Endothelial cell of umbilical vein (primary cell): ENCODE results near the gene DBP. TPM values are rescaled to one million over a fixed set of nuclear protein-coding genes. Genes with fewer than 3 reads are reported as not detected.

ENCODE experiments used
- BruUV-seq: library from RNA; stranded (reverse); fragments of 400-500 nt; replicated peaks from 2 replicates; lab custom pipeline; 2021; lab: Mats Ljungman, UMichigan
- CTCF ChIA-PET: fragments of 300-600, 350-600 bp; sonication (Branson Sonifier 250); formaldehyde crosslinking; loops from one replicate; lab custom pipeline; 2021; ENCODE audit warnings: antibody characterized with exemption, inconsistent platforms; lab: Charles Lee
- POLR2A ChIA-PET: fragments of 300-600, 350-600 bp; sonication (Branson Sonifier 250); formaldehyde crosslinking; loops from one replicate; lab custom pipeline; 2021; ENCODE audit warnings: antibody characterized with exemption, inconsistent platforms; lab: Charles Lee
- DNase-seq: peaks from one replicate; pipeline ENCODE4 v3.0.0-alpha.2; 2011; ENCODE audit warnings: low read depth, low spot score
- FAIRE-seq: peaks from 2 replicates; lab custom pipeline; 2011; peaks lifted over from hg19 to GRCh38; lab: Jason Lieb, UNC
- H2AFZ ChIP-seq: 2 replicates; pipeline ENCODE4 v1.6.0; 2012; ENCODE audit warnings: low read depth, low read length, control low read depth, inconsistent platforms
- H3K27ac ChIP-seq: 2 replicates; pipeline ENCODE4 v1.5.1; 2011; ENCODE audit warnings: low read depth, mild to moderate bottlenecking, control low read depth, low read length, moderate library complexity; ENCODE audit not compliant: insufficient read depth
- H3K27me3 ChIP-seq, 2 experiments: 2 replicates each; pipeline versions ENCODE4 v1.6.0 to v1.6.1; 2011; ENCODE audit warnings: low read length in 2 of 2, mixed read lengths in 1 of 2; ENCODE audit not compliant: control insufficient read depth in 2 of 2, insufficient read depth in 2 of 2
- H3K36me3 ChIP-seq, 2 experiments: 2 replicates in 1 of 2; 3 replicates in 1 of 2; pipeline ENCODE4 v1.5.1; 2011; ENCODE audit warnings: low read length in 2 of 2, mild to moderate bottlenecking in 1 of 2, moderate library complexity in 1 of 2; ENCODE audit not compliant: control insufficient read depth in 2 of 2, insufficient read depth in 2 of 2; ENCODE audit errors: extremely low read depth in 1 of 2
- H3K4me1 ChIP-seq: 3 replicates; pipeline ENCODE4 v1.5.1; 2011; ENCODE audit warnings: mild to moderate bottlenecking, low read length; ENCODE audit not compliant: control insufficient read depth, insufficient read depth; ENCODE audit errors: extremely low read depth
- H3K4me2 ChIP-seq: 2 replicates; pipeline ENCODE4 v1.6.1; 2011; ENCODE audit warnings: low read length, control low read depth, mixed read lengths; ENCODE audit not compliant: insufficient read depth
- H3K4me3 ChIP-seq, 3 experiments: fragments of 200-600 bp in 1 of 3; sonication (generic), shearing (Covaris generic) in 1 of 3; replicated peaks in 1 of 3; 2 replicates each; pipeline ENCODE4 v1.5.1; 2011 to 2016; ENCODE audit warnings: control low read depth in 3 of 3, low read length in 3 of 3, mild to moderate bottlenecking in 2 of 3, inconsistent platforms in 1 of 3, low read depth in 1 of 3, moderate library complexity in 1 of 3; ENCODE audit not compliant: insufficient read depth in 1 of 3
- H3K79me2 ChIP-seq: 2 replicates; pipeline ENCODE4 v1.6.0; 2012; ENCODE audit warnings: low read length, inconsistent platforms; ENCODE audit not compliant: control insufficient read depth, insufficient read depth
- H3K9ac ChIP-seq: replicated peaks from 2 replicates; pipeline ENCODE3; 2011; ENCODE audit warnings: low read length, control low read depth; ENCODE audit not compliant: insufficient read depth; ENCODE audit errors: extremely low read depth
- H3K9me1 ChIP-seq: replicated peaks from 3 replicates; pipeline ENCODE4 v1.6.0; 2011; ENCODE audit warnings: mild to moderate bottlenecking, low read length; ENCODE audit not compliant: control insufficient read depth, insufficient read depth; ENCODE audit errors: extremely low read depth
- H3K9me3 ChIP-seq: replicated peaks from 2 replicates; pipeline ENCODE4 v1.5.1; 2012; ENCODE audit warnings: low read length, inconsistent platforms; ENCODE audit not compliant: control insufficient read depth, insufficient read depth
- H4K20me1 ChIP-seq: replicated peaks from 2 replicates; pipeline ENCODE3; 2011; ENCODE audit warnings: mild to moderate bottlenecking, low read length; ENCODE audit not compliant: control insufficient read depth, insufficient read depth; ENCODE audit errors: extremely low read depth
- CTCF ChIP-seq, 2 donors: IDR thresholded peaks; 1 replicate in 1 of 2; 2 replicates in 1 of 2; pipeline ENCODE4 v1.5.1; 2011; ENCODE audit warnings: low read length in 2 of 2, mild to moderate bottlenecking in 2 of 2, moderate library complexity in 2 of 2, control low read depth in 1 of 2, inconsistent platforms in 1 of 2, low read depth in 1 of 2; ENCODE audit not compliant: insufficient read depth in 1 of 2; ENCODE audit errors: extremely low read depth in 1 of 2
- EZH2 ChIP-seq: IDR thresholded peaks from 2 replicates; pipeline ENCODE4 v1.6.1; 2012; ENCODE audit warnings: borderline replicate concordance, low read depth, mild to moderate bottlenecking, moderate library complexity, low read length, inconsistent platforms; ENCODE audit not compliant: severe bottlenecking
- FOS ChIP-seq: IDR thresholded peaks from 2 replicates; pipeline ENCODE4 v1.6.1; 2011; ENCODE audit warnings: mild to moderate bottlenecking, low read length, moderate library complexity, borderline replicate concordance; ENCODE audit not compliant: insufficient read depth
- GATA2 ChIP-seq: IDR thresholded peaks from 2 replicates; pipeline ENCODE4 v1.7.0; 2011; ENCODE audit warnings: low read depth, mild to moderate bottlenecking, moderate library complexity, mixed read lengths, low read length; ENCODE audit not compliant: insufficient read length, insufficient read depth
- JUN ChIP-seq: IDR thresholded peaks from 2 replicates; pipeline ENCODE4 v1.6.1; 2011; ENCODE audit warnings: borderline replicate concordance, low read depth; ENCODE audit not compliant: insufficient read length, insufficient read depth
- MAX ChIP-seq: IDR thresholded peaks from 2 replicates; pipeline ENCODE4 v1.6.1; 2011; ENCODE audit not compliant: insufficient read depth, insufficient read length
- MYC ChIP-seq: IDR thresholded peaks from one replicate; pipeline ENCODE4 v1.6.1; 2011; ENCODE audit warnings: mild to moderate bottlenecking, low read depth, low read length
- POLR2A ChIP-seq: IDR thresholded peaks from 2 replicates; pipeline ENCODE4 v1.6.1; 2012; ENCODE audit warnings: low read depth, mild to moderate bottlenecking, control low read depth, low read length
- POLR2AphosphoS5 ChIP-seq: IDR thresholded peaks from 2 replicates; pipeline ENCODE4 v1.6.1; 2012; ENCODE audit warnings: low read depth, mild to moderate bottlenecking, control low read depth, low read length, moderate library complexity; ENCODE audit not compliant: insufficient read depth
- dilution Hi-C: fragments of 300-500 bp; cut with MboI; formaldehyde crosslinking; loops from one replicate; pipeline ENCODE4 v1.15.0; 2019; ENCODE audit warnings: low sequenced_read_pairs; ENCODE audit not compliant: extremely low pct_ligation_motif_present
- intact Hi-C: fragments of 100-400 bp; cut with micrococcal nuclease; formaldehyde crosslinking; loops from one replicate; pipeline ENCODE4 v1.10.0; 2022
- polyA plus RNA-seq, 4 experiments: library from polyadenylated mRNA; depleted of rRNA in 3 of 4; stranded (reverse) in 3 of 4; unstranded in 1 of 4; fragments of >200 nt; gene quantifications; 2 replicates each; pipeline versions ENCODE4 v1.2.1 to v1.2.3, GENCODE V29; 2011 to 2012; ENCODE audit warnings: missing spikeins in 1 of 4
- total RNA-seq: library from RNA; stranded (reverse); gene quantifications from 2 replicates; pipeline ENCODE4 v1.2.3, GENCODE V29; 2021

DBP gene
- total and polyA plus RNA-seq, 2 donors (not counting 3 experiments of a cell fraction or from before 2014, with no cell fraction given), result 1.5 to 1.8 TPM

GRCh38 chr19:48595171-48595570 is 42.0 kb downstream of the DBP start:
- no TSS peak for BruUV-seq
- H3K9me3 ChIP-seq, result no peaks in the 10 kb centered on the region
- no peak overlapping the region for H3K27ac ChIP-seq
- DNase-seq (no peak), FAIRE-seq (no peak)
- TF ChIP-seq FOS, result no peak
- no peak for TF ChIP-seq MYC
- TF ChIP-seq POLR2A, result no peak
- no peak for TF ChIP-seq POLR2AphosphoS5
- no peak for TF ChIP-seq JUN
- no peak for TF ChIP-seq GATA2
- TF ChIP-seq CTCF (IDR thresholded peaks at IDR 0.05; ENCODE audit: extremely low read depth in 1 of 2, insufficient read depth in 1 of 2, low read depth in 1 of 2, low read length in 2 of 2), result no peak
- TF ChIP-seq EZH2, result no peak
- no peak for TF ChIP-seq MAX
- H3K4me1 ChIP-seq, result no peaks in the 10 kb centered on the region
- H4K20me1 ChIP-seq, result no peaks in the 10 kb centered on the region
- no peak overlapping the region for H3K4me2 ChIP-seq
- H3K4me3 ChIP-seq, result no peak overlapping the region
- H2AFZ ChIP-seq, result no peak overlapping the region
- ChIA-PET CTCF (interaction anchor here (1.3 kb wide), 1 partner anchor 11 kb away, joined by 4 read pairs; no protein-coding TSS in a partner anchor), POLR2A (no interaction called here)
- H3K9ac ChIP-seq, result no peak overlapping the region
- H3K79me2 ChIP-seq, result no peaks in the 10 kb centered on the region
- dilution Hi-C loops (no loop called here), intact Hi-C loops (no loop called here)
- no peaks in the 10 kb centered on the region for H3K9me1 ChIP-seq
- no peaks in the 10 kb centered on the region for H3K36me3 ChIP-seq
- H3K27me3 ChIP-seq, result no peaks in the 10 kb centered on the region
